Stimulated activated CD4-positive, alpha-beta T cell treated with anti-CD3 and anti-CD28 coated beads, Interleukin-4, amount 100 ng/mL, for 24 hours (primary cell): Measurements from ENCODE around the gene ANKRD18B.
A peak's percentile ranks its signal among the peaks of the same experiment; 100 is the strongest.
"Not testable (repeated sequence)": the region's sequence is repeated elsewhere in the genome, so short reads cannot be mapped to it uniquely, and the experiment has no call there.

ENCODE experiments used
- DNase-seq: peaks from one replicate; pipeline ENCODE4 v3.0.0-alpha.2; 2020

ANKRD18B gene

GRCh38 chr9:33523397-33524305, at the start of gene ANKRD18B:
TSS of gene ANKRD18B (plus strand) at chr9:33524251. CDS start at chr9:33524490, 239 bp downstream.
- DNase-seq: peak; percentile 48

DNA sequence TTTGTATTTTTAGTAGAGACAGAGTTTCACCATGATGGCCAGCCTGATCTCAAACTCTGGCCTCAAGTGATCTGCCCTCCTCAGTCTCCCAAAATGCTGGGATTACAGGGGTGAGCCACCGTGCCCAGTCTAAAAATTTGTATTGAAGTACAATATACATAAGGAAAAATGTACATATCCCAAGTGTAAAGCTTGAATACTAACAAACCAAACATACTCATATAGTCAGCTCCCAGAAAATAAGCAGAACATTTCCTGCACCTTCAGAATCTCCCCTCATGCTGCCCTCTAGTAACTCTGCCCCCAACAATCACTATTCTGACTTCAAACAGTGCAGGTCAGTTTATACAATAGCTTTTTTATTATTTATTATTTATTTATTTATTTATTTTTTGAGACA, 48.7 kb upstream of the ANKRD18B start:
- no peak for DNase-seq

- no peak for DNase-seq
Observed at GRCh38 chr9:33476503-33476902, 47.5 kb upstream of the ANKRD18B start.

- no peak for DNase-seq
Observed at GRCh38 chr9:33480106-33480505, 43.9 kb upstream of the ANKRD18B start.

DNA sequence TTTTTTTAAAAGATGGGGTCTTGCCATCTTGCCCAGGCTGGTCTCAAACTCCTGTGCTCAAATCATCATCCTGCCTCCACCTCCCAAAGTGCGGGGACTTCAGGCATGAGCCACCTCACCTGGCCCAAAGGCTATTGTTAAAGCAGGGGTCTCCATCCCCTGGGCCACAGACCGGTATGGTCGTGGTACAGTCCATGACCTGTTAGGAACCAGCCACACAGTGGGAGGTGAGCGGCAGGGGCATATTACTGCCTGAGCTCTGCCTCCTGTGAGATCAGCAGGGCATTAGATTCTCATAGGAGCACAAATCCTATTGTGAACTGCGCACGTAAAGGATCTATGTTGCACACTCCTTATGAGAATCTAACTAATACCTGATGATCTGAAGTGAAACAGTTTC, 43.1 kb upstream of the ANKRD18B start:
- no peak for DNase-seq

- not testable (repeated sequence) for DNase-seq
Observed at GRCh38 chr9:33485312-33485711, 38.7 kb upstream of the ANKRD18B start.

DNA sequence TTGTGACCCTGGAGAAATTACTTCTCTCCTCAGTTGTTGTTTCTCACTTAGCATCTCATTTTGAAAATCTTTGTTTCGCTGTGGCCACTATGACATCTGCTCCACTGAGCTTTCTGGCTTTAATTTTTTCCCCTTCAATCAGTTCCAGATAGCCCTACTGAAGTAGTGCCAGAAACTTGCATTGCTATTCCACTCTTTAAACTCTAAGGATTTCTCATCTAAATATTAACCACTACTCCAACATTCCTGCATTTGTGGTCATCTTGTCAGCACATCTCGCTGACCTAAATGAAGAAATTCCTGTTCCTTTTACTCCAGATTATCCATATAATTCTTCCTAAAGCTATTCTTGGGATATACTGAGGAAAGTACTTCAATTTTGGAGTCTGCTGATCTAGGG, 35.0 kb upstream of the ANKRD18B start:
- no peak for DNase-seq

GRCh38 chr9:33493819-33494218, 30.2 kb upstream of the ANKRD18B start:
- not testable (repeated sequence) for DNase-seq

DNA sequence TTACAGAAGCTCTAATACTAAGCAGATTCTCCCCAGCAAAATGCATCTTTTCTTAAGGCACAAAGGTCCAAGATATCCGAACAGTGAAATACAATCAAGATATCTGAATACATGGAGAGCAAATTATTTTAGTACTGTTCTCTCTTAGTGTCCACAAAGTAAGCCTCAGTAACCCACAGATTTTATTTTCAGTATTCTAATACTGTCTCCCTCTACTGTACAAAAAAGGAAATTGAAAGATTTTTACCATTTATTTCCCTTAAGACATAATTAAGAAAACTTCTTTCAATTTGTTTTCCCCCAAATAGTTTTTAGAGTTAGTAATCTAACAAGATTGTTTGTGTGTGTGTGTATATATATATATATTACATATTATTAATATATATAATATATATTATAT, 25.7 kb upstream of the ANKRD18B start:
- DNase-seq: no peak

DNA sequence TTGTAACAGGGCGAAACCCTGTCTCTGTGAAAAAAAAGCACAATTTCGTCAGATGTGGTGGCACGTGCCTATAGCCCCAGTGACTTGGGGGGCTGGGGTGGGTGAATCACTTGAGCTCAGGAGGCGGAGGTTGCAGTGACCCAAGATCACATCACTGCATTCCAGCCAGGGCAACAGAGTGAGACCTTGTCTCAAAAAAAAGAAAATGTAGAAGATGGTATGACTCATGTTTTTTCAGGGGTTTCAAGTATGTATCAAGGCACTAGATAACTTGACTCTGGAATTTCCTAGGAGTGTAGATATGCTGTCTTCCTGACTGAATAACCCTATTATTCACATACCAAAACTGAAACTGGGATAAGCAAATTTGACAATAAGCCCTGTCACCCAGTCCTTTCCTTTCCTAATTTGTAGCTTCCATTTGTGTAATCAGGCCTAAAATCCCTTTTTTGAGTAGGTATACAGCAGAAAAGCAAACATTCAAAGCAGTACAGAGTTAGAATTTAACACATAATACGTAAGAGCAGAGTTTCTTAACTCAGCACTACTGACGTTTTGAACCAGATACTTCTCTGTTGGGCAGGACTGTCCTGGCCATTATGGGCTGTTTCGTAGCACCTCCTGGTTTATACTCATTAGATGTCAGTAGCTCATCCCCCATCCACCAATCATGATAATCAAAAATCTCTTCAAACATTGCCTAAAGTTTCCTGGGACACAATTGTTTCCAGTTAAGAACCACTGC, 17.3 kb upstream of the ANKRD18B start:
- DNase-seq: peak; percentile 46

- peak; percentile 44 for DNase-seq
Observed at GRCh38 chr9:33510262-33511183, 13.5 kb upstream of the ANKRD18B start.

DNA sequence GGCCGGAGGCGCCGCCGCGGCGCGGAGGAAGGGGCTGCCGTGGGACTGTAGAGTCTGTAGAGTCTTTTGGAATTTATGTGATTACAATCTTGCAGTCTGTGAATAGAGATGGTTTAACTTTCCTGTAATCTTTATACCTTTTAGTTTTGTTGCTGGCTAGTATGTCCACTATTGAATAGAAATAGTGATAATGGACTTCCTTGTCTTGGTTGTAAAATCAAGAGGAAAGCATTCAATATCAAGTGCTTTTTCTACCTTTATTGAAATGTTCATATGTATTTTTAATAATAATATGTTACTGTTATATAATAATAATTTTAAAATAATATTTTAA, 12.9 kb upstream of the ANKRD18B start:
- not testable (repeated sequence) for DNase-seq

DNA sequence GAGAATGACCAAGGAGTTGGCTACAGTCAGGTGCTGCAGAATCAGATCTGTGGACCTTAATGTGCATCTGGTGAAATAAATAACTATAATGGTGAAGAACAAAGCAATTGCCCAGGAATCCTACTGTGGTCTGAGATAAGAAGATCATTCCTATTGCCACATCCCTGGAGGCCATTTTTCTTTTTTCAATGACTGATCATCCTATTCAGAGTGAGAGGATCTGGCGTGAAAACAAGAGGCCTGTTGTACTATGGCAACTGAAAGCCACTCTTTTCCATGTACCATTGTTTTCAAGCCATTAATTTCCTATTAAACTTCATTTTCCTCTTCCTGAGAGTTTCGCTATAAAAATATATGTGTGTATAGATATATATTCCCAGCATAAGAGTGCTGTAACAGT, 11.5 kb upstream of the ANKRD18B start:
- DNase-seq: not testable (repeated sequence)

DNA sequence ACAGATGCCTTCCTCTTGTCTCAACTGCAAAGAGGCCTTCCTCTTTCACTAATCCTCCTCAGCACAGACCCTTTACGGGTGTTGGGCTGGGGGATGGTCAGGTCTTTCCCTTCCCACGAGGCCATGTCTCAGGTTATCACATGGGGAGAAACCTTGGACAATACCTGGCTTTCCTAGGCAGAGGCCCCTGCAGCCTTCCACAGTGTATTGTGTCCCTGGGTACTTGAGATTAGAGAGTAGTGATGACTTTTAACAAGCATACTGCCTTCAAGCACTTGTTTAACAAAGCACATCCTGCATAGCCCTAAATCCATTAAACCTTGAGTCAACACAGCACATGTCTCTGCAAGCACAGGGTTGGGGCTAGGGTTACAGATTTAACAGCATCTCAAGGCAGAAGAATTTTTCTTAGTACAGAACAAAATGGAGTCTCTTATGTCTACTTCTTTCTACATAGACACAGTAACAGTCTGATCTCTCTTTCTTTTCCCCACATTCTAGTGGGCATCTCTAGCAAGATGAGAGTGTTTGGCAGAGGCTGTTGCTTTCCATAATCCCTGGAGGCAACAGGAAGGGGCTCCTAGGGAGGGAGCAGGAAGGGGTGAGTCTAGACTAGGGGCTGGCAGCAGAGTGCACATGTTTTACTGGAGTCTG, 8.6 kb upstream of the ANKRD18B start:
- not testable (repeated sequence) for DNase-seq

DNA sequence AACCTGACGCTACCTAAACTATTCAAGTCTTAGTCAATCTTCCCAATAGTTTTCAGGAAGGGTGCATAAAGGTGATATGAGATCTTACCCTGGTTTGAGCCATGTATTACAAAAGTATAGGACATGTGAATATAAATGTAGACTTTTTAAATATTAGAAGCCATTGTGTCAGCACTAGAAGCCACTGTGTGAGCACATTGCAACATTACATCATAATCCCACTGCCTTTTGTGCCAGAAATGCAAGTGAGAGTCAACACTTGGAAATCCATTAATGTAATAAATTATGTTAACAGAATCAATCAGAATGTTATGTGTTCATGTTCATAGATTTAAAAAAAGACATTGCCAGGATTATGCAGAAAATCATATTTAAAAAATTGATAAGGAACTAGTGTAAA, 7.7 kb upstream of the ANKRD18B start:
- not testable (repeated sequence) for DNase-seq

GRCh38 chr9:33517373-33517772, 6.7 kb upstream of the ANKRD18B start:
- no peak for DNase-seq

GRCh38 chr9:33517934-33518577, 6.0 kb upstream of the ANKRD18B start:
- not testable (repeated sequence) for DNase-seq

DNA sequence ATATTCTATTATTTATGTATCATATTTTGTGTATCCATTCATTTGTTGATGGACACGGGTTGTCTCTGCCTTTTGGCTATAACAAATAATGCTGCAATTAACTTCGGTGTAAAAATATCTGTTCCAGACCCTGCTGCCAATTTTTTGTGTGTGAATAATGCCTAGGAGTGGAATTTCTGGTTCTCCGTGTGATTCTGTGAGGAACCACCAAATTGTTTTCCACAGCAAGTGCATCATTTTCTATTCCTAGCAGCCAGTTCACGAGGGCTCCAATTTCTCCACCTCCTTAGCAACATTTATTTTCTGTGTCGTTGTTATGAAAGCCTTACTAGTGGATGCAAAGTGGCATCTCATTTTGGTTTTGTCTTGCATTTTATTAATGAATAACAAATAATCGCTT, 2.2 kb upstream of the ANKRD18B start:
- not testable (repeated sequence) for DNase-seq

GRCh38 chr9:33524306-33524947, 376 bp downstream of the ANKRD18B start:
- DNase-seq: no peak

- DNase-seq: not testable (repeated sequence)
Observed at GRCh38 chr9:33528069-33528468, 4.0 kb downstream of the ANKRD18B start.

- not testable (repeated sequence) for DNase-seq
Observed at GRCh38 chr9:33533958-33534357, 9.9 kb downstream of the ANKRD18B start.
